GM12878 (cell line): Measurements from ENCODE around the gene SERPINF2. TPM values are rescaled to one million over a fixed set of nuclear protein-coding genes. Genes with fewer than 3 reads are reported as not detected.
A peak's percentile ranks its signal among the peaks of the same experiment; 100 is the strongest.

Source experiments
- ATAC-seq: fragments of 200-7000 bp; cut with Tn5 transposase; 3 replicates; pipeline ENCODE4 v1.9.1; 2020; ENCODE audit warnings: mild to moderate bottlenecking, moderate library complexity
- BruUV-seq: library from RNA; stranded (reverse); fragments of 400-500 nt; replicated peaks from 2 replicates; lab custom pipeline; 2021; lab: Mats Ljungman, UMichigan
- CTCF ChIA-PET: fragments of 300-600 bp; sonication (Branson Sonifier 250); formaldehyde crosslinking; extraction: SDS; loops from one replicate; lab custom pipeline; 2021; ENCODE audit warnings: inconsistent platforms; lab: Yijun Ruan, JAX
- POLR2A ChIA-PET: fragments of 350-600 bp; formaldehyde crosslinking; extraction: SDS; loops from one replicate; lab custom pipeline; 2021; ENCODE audit warnings: inconsistent platforms; lab: Charles Lee
- RAD21 ChIA-PET: fragments of 300-600 bp; sonication (Branson Sonifier 250); formaldehyde crosslinking; loops from one replicate; lab custom pipeline; 2023; ENCODE audit warnings: antibody characterized with exemption; ENCODE audit not compliant: unreplicated experiment; lab: Charles Lee
- SMC1A ChIA-PET: fragments of 300-600 bp; sonication (Branson Sonifier 250); formaldehyde crosslinking; loops from one replicate; lab custom pipeline; 2023; ENCODE audit not compliant: unreplicated experiment, uncharacterized antibody; lab: Charles Lee
- DNase-seq: peaks from one replicate; pipeline ENCODE4 v3.0.0-alpha.2; 2011; ENCODE audit warnings: low read depth, low spot score
- FAIRE-seq: peaks from 3 replicates; lab custom pipeline; 2011; peaks lifted over from hg19 to GRCh38; lab: Jason Lieb, UNC
- H2AFZ ChIP-seq: 2 replicates; pipeline ENCODE4 v1.6.0; 2011; ENCODE audit warnings: low read depth, low read length, control low read depth; ENCODE audit not compliant: control insufficient read depth
- H3K27ac ChIP-seq: 2 replicates; pipeline ENCODE4 v1.5.1; 2011; ENCODE audit warnings: control low read depth; ENCODE audit not compliant: control insufficient read depth, insufficient read depth
- H3K27me3 ChIP-seq, 2 experiments: replicated peaks in 1 of 2; 2 replicates each; pipeline versions ENCODE4 v1.6.0 to v1.6.1; 2011; ENCODE audit warnings: low read length in 1 of 2; ENCODE audit not compliant: control insufficient read depth in 2 of 2, insufficient read depth in 2 of 2
- H3K36me3 ChIP-seq, 2 experiments: 2 replicates each; pipeline ENCODE4 v1.5.1; 2011; ENCODE audit warnings: low read length in 1 of 2; ENCODE audit not compliant: control insufficient read depth in 2 of 2, insufficient read depth in 2 of 2
- H3K4me1 ChIP-seq: 2 replicates; pipeline ENCODE4 v1.6.1; 2011; ENCODE audit warnings: mild to moderate bottlenecking, low read length, moderate library complexity, mixed read lengths; ENCODE audit not compliant: control insufficient read depth, insufficient read depth
- H3K4me2 ChIP-seq: 2 replicates; pipeline ENCODE4 v1.6.0; 2011; ENCODE audit warnings: control low read depth; ENCODE audit not compliant: control insufficient read depth, insufficient read depth
- H3K4me3 ChIP-seq: fragments of 200-600 bp; sonication (generic); 2 replicates; pipeline ENCODE4 v1.5.1; 2016
- H3K79me2 ChIP-seq: 2 replicates; pipeline ENCODE4 v1.6.0; 2011; ENCODE audit warnings: low read length; ENCODE audit not compliant: control insufficient read depth, insufficient read depth
- H3K9ac ChIP-seq: 2 replicates; pipeline ENCODE4 v1.8.0; 2011; ENCODE audit warnings: low read length, control low read depth, mixed read lengths; ENCODE audit not compliant: control insufficient read depth, insufficient read depth
- H3K9me3 ChIP-seq: replicated peaks from 3 replicates; pipeline ENCODE4 v1.5.1; 2011; ENCODE audit warnings: mild to moderate bottlenecking, low read length; ENCODE audit not compliant: control insufficient read depth, insufficient read depth
- H4K20me1 ChIP-seq: 2 replicates; pipeline ENCODE4 v1.6.0; 2011; ENCODE audit not compliant: control insufficient read depth, insufficient read depth
- ASH2L ChIP-seq: fragments of 300-600, 200-600 bp; sonication (generic); IDR thresholded peaks from 2 replicates; pipeline ENCODE4 v1.6.1; 2017; ENCODE audit warnings: low read depth, mild to moderate bottlenecking, borderline replicate concordance
- CHD2 ChIP-seq: IDR thresholded peaks from 2 replicates; pipeline ENCODE4 v1.6.1; 2011; ENCODE audit warnings: low read depth, low read length, improper control_type of control experiment, borderline replicate concordance
- CREM ChIP-seq: IDR thresholded peaks from 2 replicates; pipeline ENCODE4 v1.6.1; 2014; ENCODE audit warnings: antibody characterized with exemption, low read depth
- EP300 ChIP-seq, 2 experiments: fragments of 150-350 bp in 1 of 2; IDR thresholded peaks; 2 replicates each; pipeline ENCODE4 v1.6.1; 2011 to 2012; ENCODE audit warnings: low read depth in 2 of 2, low read length in 2 of 2, borderline replicate concordance in 1 of 2, improper control_type of control experiment in 1 of 2, inconsistent platforms in 1 of 2; ENCODE audit not compliant: control insufficient read depth in 1 of 2
- GATAD2B ChIP-seq: fragments of 450-650 bp; conservative IDR thresholded peaks from 2 replicates; pipeline ENCODE4 v1.6.1; 2017; ENCODE audit warnings: low read depth, mild to moderate bottlenecking, moderate library complexity
- IKZF1 ChIP-seq: fragments of 450-650 bp; conservative IDR thresholded peaks from 2 replicates; pipeline ENCODE4 v1.6.1; 2017; ENCODE audit warnings: antibody characterized with exemption, mild to moderate bottlenecking
- IRF4 ChIP-seq: IDR thresholded peaks from 2 replicates; pipeline ENCODE4 v1.6.1; 2011; ENCODE audit warnings: low read depth, low read length
- MEF2B ChIP-seq: fragments of 450-650 bp; IDR thresholded peaks from 2 replicates; pipeline ENCODE4 v1.6.1; 2018; ENCODE audit warnings: mild to moderate bottlenecking, moderate library complexity; ENCODE audit not compliant: partially characterized antibody, poor library complexity, severe bottlenecking
- MLLT1 ChIP-seq: fragments of 450-650 bp; IDR thresholded peaks from 2 replicates; pipeline ENCODE4 v1.6.1; 2016; ENCODE audit warnings: mild to moderate bottlenecking
- MXI1 ChIP-seq: fragments of 150-350 bp; IDR thresholded peaks from 2 replicates; pipeline ENCODE4 v1.6.1; 2011; ENCODE audit warnings: low read depth, mild to moderate bottlenecking, inconsistent platforms, low read length, improper control_type of control experiment
- MYB ChIP-seq: fragments of 150-350 bp; IDR thresholded peaks from 2 replicates; pipeline ENCODE4 v1.6.1; 2014; ENCODE audit warnings: mild to moderate bottlenecking, low read depth, low read length, borderline replicate concordance
- NBN ChIP-seq: fragments of 450-650 bp; IDR thresholded peaks from 2 replicates; pipeline ENCODE4 v1.6.1; 2016
- NR2F1 ChIP-seq: fragments of 450-650 bp; conservative IDR thresholded peaks from 2 replicates; pipeline ENCODE4 v1.6.1; 2017; ENCODE audit warnings: mild to moderate bottlenecking
- PAX5 ChIP-seq: IDR thresholded peaks from 2 replicates; pipeline ENCODE4 v1.6.1; 2011; ENCODE audit warnings: low read depth, low read length, borderline replicate concordance
- RAD51 ChIP-seq: fragments of 450-650 bp; IDR thresholded peaks from 2 replicates; pipeline ENCODE4 v1.6.1; 2016; ENCODE audit warnings: moderate library complexity, mild to moderate bottlenecking, inconsistent platforms
- RFX5 ChIP-seq: IDR thresholded peaks from 2 replicates; pipeline ENCODE4 v1.6.1; 2011; ENCODE audit warnings: low read depth, low read length, improper control_type of control experiment
- STAT3 ChIP-seq: IDR thresholded peaks from 2 replicates; pipeline ENCODE4 v1.6.1; 2011; ENCODE audit warnings: low read depth, low read length, improper control_type of control experiment
- ZNF207 ChIP-seq: fragments of 450-650 bp; IDR thresholded peaks from 2 replicates; pipeline ENCODE4 v1.6.1; 2014; ENCODE audit warnings: antibody characterized with exemption, mild to moderate bottlenecking, borderline replicate concordance
- WGBS: methylation state at CpG from one replicate; pipeline ENCODE4 v1.1.6; 2016; ENCODE audit warnings: low lambda C conversion rate; ENCODE audit not compliant: insufficient replicate concordance, insufficient coverage; ENCODE audit errors: missing lambda C conversion rate; 5-methylcytosine and 5-hydroxymethylcytosine counted together
- in situ Hi-C: fragments of 300-500 bp; cut with MboI; formaldehyde crosslinking; loops from 9 replicates; pipeline ENCODE4 v1.14.3; 2018; ENCODE audit warnings: mixed read lengths
- intact Hi-C: fragments of 100-400 bp; cut with micrococcal nuclease; formaldehyde crosslinking; loops from one replicate; pipeline ENCODE4 v1.14.2; 2022; ENCODE audit not compliant: unreplicated experiment
- polyA plus RNA-seq, 11 experiments: library from polyadenylated mRNA; depleted of rRNA in 4 of 11; unstranded in 6 of 11; stranded (reverse) in 5 of 11; fragments of >200 nt; fragmentation: Nextera tagmentation in 4 of 11; fragmentation: Illumina TruSeq in 1 of 11; extraction: Ambion mirVana in 4 of 11; extraction: Trizol in 1 of 11; gene quantifications; 1 replicate in 1 of 11; 2 replicates in 10 of 11; pipeline versions ENCODE4 v1.2.1 to v1.2.3, GENCODE V29; 2011 to 2016; ENCODE audit warnings: inconsistent platforms in 2 of 11, missing spikeins in 2 of 11, low read depth in 1 of 11
- total RNA-seq, 4 experiments: library from RNA; depleted of rRNA in 3 of 4; stranded (reverse); fragments of >200 nt in 3 of 4; fragmentation: Illumina TruSeq in 1 of 4; extraction: Trizol in 1 of 4; gene quantifications; 2 replicates each; pipeline versions ENCODE4 v1.2.1 to v1.2.3, GENCODE V29; 2013 to 2021
- TF ChIP-seq, protein P1 (sequence below): fragments of 450-650 bp; IDR thresholded peaks from 2 replicates; pipeline ENCODE4 v1.6.1; 2018; ENCODE audit warnings: borderline replicate concordance, mild to moderate bottlenecking; ENCODE audit not compliant: partially characterized antibody

The SERPINF2 gene
- total and polyA plus RNA-seq, 10 of the 15 experiments (the other 5 are each of a cell fraction or from before 2014, with no cell fraction given), result 0.04 to 0.21 (median 0.12) TPM; not detected in 6

- DNase-seq, result peak; percentile 97
- TF ChIP-seq, protein P1, sequence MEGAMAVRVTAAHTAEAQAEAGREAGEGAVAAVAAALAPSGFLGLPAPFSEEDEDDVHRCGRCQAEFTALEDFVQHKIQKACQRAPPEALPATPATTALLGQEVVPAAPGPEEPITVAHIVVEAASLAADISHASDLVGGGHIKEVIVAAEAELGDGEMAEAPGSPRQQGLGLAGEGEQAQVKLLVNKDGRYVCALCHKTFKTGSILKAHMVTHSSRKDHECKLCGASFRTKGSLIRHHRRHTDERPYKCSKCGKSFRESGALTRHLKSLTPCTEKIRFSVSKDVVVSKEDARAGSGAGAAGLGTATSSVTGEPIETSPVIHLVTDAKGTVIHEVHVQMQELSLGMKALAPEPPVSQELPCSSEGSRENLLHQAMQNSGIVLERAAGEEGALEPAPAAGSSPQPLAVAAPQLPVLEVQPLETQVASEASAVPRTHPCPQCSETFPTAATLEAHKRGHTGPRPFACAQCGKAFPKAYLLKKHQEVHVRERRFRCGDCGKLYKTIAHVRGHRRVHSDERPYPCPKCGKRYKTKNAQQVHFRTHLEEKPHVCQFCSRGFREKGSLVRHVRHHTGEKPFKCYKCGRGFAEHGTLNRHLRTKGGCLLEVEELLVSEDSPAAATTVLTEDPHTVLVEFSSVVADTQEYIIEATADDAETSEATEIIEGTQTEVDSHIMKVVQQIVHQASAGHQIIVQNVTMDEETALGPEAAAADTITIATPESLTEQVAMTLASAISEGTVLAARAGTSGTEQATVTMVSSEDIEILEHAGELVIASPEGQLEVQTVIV, result peak; percentile 71
- TF ChIP-seq NBN (peak; percentile 79), CHD2 (peak; percentile 91), STAT3 (peak; percentile 84; the same call in 1 of the 2 replicates), ASH2L (no peak), ZNF207 (peak; percentile 32; the same call in 1 of the 2 replicates), PAX5 (peak; percentile 63; the same call in 1 of the 2 replicates), NR2F1 (peak; percentile 95), GATAD2B (0 out of 2 replicates have a peak, but pooled peaks have one; percentile 12), MEF2B (peak; percentile 92), MYB (no peak), IKZF1 (peak; percentile 82), MLLT1 (0 out of 2 replicates have a peak, but pooled peaks have one; percentile 70), MXI1 (peak; percentile 63), RAD51 (peak; percentile 88), IRF4 (0 out of 2 replicates have a peak, but pooled peaks have one; percentile 23), EP300 (IDR thresholded peaks at IDR 0.05; ENCODE audit: borderline replicate concordance in 1 of 2, control insufficient read depth in 1 of 2, low read depth in 2 of 2, low read length in 2 of 2) (peak; percentile 6 to 30; a peak in 2 of 4 replicates), CREM (peak; percentile 82), RFX5 (peak; percentile 98)
These were observed 25.6 kb upstream of the SERPINF2 start for GRCh38 chr17:1716912-1717695.

More at GRCh38 chr17:1716912-1717695, 25.6 kb upstream of the SERPINF2 start:
- intact Hi-C loops, result loop anchor here (2.0 to 5.0 kb wide), 3 partner anchors 50 to 155 kb away; partner anchors contain the start of genes PITPNA and RPA1
- peak; percentile 84 for ATAC-seq
- Histone ChIP-seq H3K36me3 (peaks cover 0 to 7% of the 10 kb centered on the region in 2 experiments; a peak in 2 of 4 replicates), H4K20me1 (no peaks in the 10 kb centered on the region), H3K9me3 (no peaks in the 10 kb centered on the region), H3K27ac (peak overlapping the region; percentile 98), H3K4me3 (peak overlapping the region; percentile 89), H3K4me2 (peak overlapping the region; percentile 98), H3K27me3 (no peaks in the 10 kb centered on the region), H3K4me1 (peaks cover 7% of the 10 kb centered on the region), H3K9ac (peak overlapping the region; percentile 99), H3K79me2 (peaks cover 7% of the 10 kb centered on the region), H2AFZ (peak overlapping the region; percentile 98)
- in situ Hi-C loops, result no loop called here
- ChIA-PET SMC1A (interaction anchor here (0.7 to 8.4 kb wide), 25 partner anchors 16 to 421 kb away, joined by 3 to 88 read pairs (median 4); partner anchors contain the start of genes DPH1, PRPF8 and RILP), POLR2A (interaction anchor here (0.5 to 2.3 kb wide), 29 partner anchors 9 to 683 kb away, joined by 3 to 18 read pairs (median 4); partner anchors contain the start of genes PRPF8, RILP, RPA1 and SGSM2), CTCF (interaction anchor here (0.7 to 11.0 kb wide), 17 partner anchors 19 to 487 kb away, joined by 3 to 232 read pairs (median 5); partner anchors contain the start of genes PRPF8, RILP, RPA1 and SMYD4), RAD21 (interaction anchor here (0.9 to 4.1 kb wide), 26 partner anchors 10 to 619 kb away, joined by 3 to 25 read pairs (median 5); partner anchors contain the start of genes INPP5K, PRPF8, RILP and RPA1)
- BruUV-seq, result no TSS peak
- 2% methylated on average over 13 of the region's 13 CpGs for WGBS
- FAIRE-seq, result peak; percentile 99
